Lower leg skin (tissue), 3 donors: Measurements from ENCODE around the gene SLC35F4.

Source experiments
- POLR2A ChIP-seq, 2 donors: fragments of 450-650 bp; IDR thresholded peaks; one replicate each; pipeline ENCODE4 v1.6.1; 2016 to 2017; ENCODE audit warnings: antibody characterized with exemption in 2 of 2, mild to moderate bottlenecking in 1 of 2, moderate library complexity in 1 of 2
- TF ChIP-seq, protein P1 (sequence below), 3 donors: fragments of 450-650 bp; IDR thresholded peaks; one replicate each; pipeline ENCODE4 v1.5.1; 2016; ENCODE audit warnings: antibody characterized with exemption in 3 of 3, mild to moderate bottlenecking in 3 of 3, moderate library complexity in 2 of 3

DNA sequence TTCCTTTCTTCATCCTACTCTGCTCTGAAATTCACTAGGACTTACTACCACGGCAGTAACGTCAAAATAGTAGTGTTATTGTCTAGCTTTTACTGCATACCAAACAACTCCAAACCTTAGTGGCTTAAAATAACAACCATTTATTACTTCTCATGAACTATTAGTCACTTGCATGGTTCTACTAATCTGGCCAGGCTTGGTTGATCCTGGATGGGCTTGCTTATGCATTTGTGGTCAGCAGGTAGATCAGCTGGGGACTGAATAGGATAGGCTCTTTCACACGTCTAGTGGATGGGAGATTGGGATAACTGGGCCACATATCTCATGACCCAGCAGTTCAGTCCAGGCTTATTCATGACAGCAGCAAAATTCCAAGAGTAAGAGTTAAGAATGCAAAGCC is 9.4 kb upstream of the SLC35F4 start:
- TF ChIP-seq, protein P1, sequence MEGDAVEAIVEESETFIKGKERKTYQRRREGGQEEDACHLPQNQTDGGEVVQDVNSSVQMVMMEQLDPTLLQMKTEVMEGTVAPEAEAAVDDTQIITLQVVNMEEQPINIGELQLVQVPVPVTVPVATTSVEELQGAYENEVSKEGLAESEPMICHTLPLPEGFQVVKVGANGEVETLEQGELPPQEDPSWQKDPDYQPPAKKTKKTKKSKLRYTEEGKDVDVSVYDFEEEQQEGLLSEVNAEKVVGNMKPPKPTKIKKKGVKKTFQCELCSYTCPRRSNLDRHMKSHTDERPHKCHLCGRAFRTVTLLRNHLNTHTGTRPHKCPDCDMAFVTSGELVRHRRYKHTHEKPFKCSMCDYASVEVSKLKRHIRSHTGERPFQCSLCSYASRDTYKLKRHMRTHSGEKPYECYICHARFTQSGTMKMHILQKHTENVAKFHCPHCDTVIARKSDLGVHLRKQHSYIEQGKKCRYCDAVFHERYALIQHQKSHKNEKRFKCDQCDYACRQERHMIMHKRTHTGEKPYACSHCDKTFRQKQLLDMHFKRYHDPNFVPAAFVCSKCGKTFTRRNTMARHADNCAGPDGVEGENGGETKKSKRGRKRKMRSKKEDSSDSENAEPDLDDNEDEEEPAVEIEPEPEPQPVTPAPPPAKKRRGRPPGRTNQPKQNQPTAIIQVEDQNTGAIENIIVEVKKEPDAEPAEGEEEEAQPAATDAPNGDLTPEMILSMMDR (IDR thresholded peaks at IDR 0.05), result no peak
- TF ChIP-seq POLR2A (IDR thresholded peaks at IDR 0.05), result no peak
